LoVo (cell line): Measurements from ENCODE around the gene RNASE11.
"Not testable (repeated sequence)": the region's sequence is repeated elsewhere in the genome, so short reads cannot be mapped to it uniquely, and the experiment has no call there.

Experiments used
- DNase-seq: peaks from one replicate; pipeline ENCODE4 v3.0.0-alpha.2; 2016; ENCODE audit warnings: low spot score

Gene RNASE11

GRCh38 chr14:20580242-20580641, 7.6 kb downstream of the RNASE11 start:
- DNase-seq, result no peak

GRCh38 chr14:20578784-20579502, 8.9 kb downstream of the RNASE11 start:
- no peak for DNase-seq

GRCh38 chr14:20578325-20578724, 9.5 kb downstream of the RNASE11 start:
- DNase-seq, result no peak

GRCh38 chr14:20572382-20572990, 15.3 kb downstream of the RNASE11 start:
- DNase-seq, result not testable (repeated sequence)

- not testable (repeated sequence) for DNase-seq
Observed at GRCh38 chr14:20570720-20571119, 17.1 kb downstream of the RNASE11 start.

- DNase-seq, result not testable (repeated sequence)
Observed at GRCh38 chr14:20569865-20570264, 17.9 kb downstream of the RNASE11 start.

- DNase-seq, result no peak
Observed at GRCh38 chr14:20569066-20569465, 18.7 kb downstream of the RNASE11 start.

GRCh38 chr14:20568393-20568792, 19.4 kb downstream of the RNASE11 start:
- no peak for DNase-seq

GRCh38 chr14:20567199-20567598, 20.6 kb downstream of the RNASE11 start:
- not testable (repeated sequence) for DNase-seq

- no peak for DNase-seq
Observed at GRCh38 chr14:20564501-20564997, 23.3 kb downstream of the RNASE11 start.

- no peak for DNase-seq
Observed at GRCh38 chr14:20563971-20564370, 23.8 kb downstream of the RNASE11 start.

- DNase-seq, result no peak
Observed at GRCh38 chr14:20560961-20561360, 26.8 kb downstream of the RNASE11 start, which contains the start of gene RNASE9. Gene RNASE9, minus strand, starts transcription at chr14:20561047.

- no peak for DNase-seq
Observed at GRCh38 chr14:20559461-20559904, 28.3 kb downstream of the RNASE11 start.

GRCh38 chr14:20557212-20557542, 30.6 kb downstream of the RNASE11 start:
- DNase-seq, result no peak

- no peak for DNase-seq
Observed at GRCh38 chr14:20556500-20557211, 31.1 kb downstream of the RNASE11 start.

GRCh38 chr14:20555845-20556244, 32.0 kb downstream of the RNASE11 start:
- DNase-seq, result no peak

- no peak for DNase-seq
Observed at GRCh38 chr14:20553024-20553423, 34.8 kb downstream of the RNASE11 start.

GRCh38 chr14:20551606-20552005, 36.2 kb downstream of the RNASE11 start:
- no peak for DNase-seq

GRCh38 chr14:20550926-20551325, 36.9 kb downstream of the RNASE11 start:
- DNase-seq, result no peak

- DNase-seq, result no peak
Observed at GRCh38 chr14:20548414-20549158, 39.2 kb downstream of the RNASE11 start.

GRCh38 chr14:20546877-20547276, 40.9 kb downstream of the RNASE11 start:
- DNase-seq, result no peak

- no peak for DNase-seq
Observed at GRCh38 chr14:20539906-20540305, 47.9 kb downstream of the RNASE11 start.
